Activated T-cell treated with anti-CD3 and anti-CD28 coated beads for 4 hours (primary cell): ENCODE data around the gene B3GNT3.
"Not testable (repeated sequence)": the region's sequence is repeated elsewhere in the genome, so short reads cannot be mapped to it uniquely, and the experiment has no call there.

Experiments
- DNase-seq: peaks from one replicate; pipeline ENCODE4 v3.0.0-alpha.2; 2020

Gene B3GNT3

DNA sequence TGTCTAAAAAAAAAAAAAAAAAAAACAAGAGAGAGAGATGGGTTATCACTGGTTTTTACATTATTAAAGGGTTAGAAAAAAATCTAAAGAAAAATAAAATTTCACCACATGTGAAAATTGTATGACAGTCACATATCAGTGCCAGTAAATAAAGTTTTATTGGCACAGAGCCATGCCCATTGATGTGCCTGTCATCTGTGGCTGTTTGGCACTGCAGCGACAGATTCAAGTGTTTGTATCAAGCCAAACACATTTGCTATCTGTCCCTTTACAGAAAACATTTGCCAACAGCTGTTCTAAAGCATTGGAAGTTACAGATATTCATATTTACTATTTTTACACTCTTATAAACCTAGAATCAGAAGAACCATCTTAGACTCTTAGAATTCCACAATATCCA, 27.4 kb upstream of the B3GNT3 start:
- DNase-seq = no peak

DNA sequence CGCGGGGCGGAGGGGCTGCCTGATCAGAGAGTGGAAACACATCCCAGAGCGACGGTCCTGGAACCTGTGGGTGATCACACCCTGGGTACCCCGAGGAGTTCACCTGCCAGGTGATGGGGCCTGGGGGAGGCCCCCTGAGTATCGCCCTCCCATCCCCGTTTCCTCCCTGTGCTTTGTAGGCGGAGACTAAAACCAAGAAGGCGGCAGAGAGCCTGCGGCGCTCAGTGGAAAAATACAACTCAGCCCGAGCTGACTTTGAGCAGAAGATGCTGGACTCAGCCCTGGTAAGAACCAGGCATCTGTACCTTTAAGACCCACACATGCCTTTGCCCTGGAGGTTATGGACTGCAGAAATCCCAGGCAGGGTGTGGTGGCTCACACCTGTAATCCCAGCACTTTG, 24.3 kb upstream of the B3GNT3 start:
- DNase-seq = no peak

DNA sequence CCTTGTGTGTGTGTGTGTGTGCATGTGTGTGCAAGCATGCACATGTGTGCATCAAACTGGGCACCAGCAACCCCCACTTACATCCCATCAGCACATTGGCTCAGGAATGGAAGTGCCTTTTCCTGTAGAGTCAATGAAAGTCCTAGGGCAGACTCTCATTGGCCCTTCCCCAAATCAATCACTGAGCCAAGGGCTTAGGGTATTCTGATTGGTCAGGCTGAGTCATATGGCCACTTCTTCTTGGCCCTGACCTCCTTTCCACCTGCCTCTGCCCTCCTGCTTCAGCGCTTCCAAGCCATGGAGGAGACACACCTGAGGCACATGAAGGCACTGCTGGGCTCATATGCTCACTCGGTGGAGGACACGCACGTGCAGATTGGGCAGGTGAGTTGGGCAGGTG, 22.8 kb upstream of the B3GNT3 start:
- no peak for DNase-seq

DNA sequence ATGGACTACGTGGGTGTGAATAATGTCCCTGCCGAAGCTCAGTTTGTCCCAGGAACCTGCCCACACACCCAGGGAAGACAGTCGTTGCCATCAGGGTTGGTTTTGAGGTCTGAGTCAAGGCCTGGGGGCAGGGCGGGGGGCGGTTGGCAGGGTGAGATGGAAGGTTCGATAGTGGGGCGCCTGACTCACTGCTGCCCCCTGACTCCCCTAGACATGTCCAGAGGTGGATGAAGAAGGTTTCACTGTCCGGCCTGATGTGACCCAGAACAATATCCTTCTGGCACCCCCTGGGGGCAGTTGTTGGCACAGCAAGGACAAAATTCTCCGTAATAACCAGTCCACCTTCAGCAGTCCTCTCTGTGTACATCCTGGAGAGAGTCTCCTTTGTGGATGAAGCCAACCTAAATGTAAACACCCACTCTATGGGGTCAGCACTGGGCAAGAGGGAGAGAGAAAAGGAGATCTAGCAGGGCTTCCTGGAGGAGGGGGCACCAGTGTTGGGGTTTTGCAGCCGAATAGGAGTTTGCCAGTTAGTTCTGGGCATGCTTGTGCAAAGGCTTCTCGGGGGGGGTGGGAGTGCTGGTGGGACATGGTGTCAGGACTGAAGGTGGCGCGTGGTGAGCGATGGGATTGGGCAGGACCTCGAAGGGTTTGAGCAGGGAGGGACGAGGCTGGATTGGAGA, 19.6 kb upstream of the B3GNT3 start:
- peak; percentile 33 for DNase-seq

DNA sequence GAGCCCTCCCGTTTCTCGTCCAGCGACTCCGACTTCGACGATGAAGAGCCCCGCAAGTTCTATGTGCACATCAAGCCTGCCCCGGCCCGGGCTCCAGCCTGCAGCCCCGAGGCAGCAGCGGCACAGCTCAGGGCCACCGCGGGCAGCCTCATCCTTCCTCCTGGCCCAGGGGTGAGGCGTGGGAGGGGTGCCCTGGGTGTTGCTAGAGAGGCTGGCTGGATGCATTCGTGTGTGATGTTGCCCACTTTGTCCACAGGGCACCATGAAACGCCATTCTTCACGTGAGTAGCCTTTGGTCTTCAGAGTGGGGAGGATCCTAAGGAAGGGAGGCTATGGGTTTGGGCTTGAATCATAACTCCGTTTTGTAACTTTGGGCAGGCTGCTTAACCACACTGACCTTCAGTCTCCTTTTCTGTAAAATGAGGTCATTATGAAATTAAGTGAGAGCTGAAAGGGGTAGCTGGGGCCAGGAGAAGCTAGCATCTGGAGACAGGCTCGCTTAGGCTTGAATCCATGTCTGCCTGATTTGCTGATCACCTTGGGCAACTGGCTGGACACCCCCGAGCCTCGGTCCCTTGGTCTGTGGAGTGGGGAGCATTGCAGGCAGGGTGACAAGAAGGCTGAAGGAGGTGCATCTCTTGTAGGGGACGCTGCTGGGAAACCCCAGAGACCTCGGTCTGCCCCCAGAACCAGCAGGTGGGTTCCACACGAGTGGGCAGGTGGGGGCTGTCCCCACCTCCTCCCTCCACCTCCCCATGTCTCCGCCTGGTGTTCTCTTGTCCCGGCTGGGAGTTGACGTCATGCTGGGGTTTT, 18.7 kb upstream of the B3GNT3 start:
- DNase-seq = no peak

DNA sequence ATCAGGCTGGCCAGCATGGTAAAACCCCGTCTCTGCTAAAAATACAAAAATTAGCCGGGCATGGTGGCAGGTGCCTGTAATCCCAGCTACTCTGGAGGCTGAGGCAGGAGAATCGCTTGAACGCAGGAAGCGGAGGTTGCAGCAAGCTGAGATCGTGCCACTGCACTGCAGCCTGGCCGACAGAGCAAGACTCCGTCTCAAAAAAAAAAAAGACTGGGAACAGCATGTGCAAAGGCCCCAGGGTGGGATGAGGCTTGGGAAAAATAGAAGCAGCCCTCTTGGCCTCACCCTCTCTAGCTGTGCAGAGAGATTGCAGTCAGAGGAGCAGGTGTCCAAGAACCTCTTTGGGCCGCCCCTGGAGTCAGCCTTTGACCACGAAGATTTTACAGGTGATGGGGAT, 17.1 kb upstream of the B3GNT3 start:
- DNase-seq = not testable (repeated sequence)

DNA sequence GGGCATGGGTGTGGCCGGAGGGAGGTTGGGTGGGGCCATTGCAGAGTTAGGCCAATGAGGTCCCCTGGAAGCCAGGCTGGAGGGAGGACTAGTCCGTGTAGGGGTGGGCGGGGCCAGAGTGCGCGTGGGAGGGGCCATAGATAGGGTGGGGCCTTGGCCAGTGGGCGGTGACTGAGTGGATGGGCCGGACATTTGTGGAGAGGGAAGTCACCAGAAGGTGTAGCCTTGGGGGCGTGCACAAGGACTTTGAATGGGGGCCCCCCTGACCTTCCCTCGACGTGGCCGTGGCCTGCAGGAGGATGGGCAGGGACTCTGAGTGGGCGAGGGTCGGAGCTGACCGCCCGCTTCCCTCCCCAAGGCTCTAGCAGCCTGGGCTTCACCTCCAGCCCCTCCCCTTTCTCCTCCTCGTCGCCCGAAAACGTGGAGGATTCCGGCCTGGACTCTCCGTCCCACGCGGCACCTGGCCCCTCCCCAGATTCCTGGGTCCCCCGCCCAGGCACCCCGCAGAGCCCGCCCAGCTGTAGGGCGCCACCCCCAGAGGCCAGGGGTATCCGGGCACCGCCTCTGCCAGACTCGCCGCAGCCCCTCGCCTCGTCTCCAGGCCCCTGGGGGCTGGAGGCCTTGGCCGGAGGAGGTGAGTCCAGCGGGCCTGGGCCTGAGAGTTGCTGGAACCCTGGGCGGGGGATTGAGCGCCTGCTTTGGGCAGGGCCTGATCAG, 16.5 kb upstream of the B3GNT3 start:
- no peak for DNase-seq

DNA sequence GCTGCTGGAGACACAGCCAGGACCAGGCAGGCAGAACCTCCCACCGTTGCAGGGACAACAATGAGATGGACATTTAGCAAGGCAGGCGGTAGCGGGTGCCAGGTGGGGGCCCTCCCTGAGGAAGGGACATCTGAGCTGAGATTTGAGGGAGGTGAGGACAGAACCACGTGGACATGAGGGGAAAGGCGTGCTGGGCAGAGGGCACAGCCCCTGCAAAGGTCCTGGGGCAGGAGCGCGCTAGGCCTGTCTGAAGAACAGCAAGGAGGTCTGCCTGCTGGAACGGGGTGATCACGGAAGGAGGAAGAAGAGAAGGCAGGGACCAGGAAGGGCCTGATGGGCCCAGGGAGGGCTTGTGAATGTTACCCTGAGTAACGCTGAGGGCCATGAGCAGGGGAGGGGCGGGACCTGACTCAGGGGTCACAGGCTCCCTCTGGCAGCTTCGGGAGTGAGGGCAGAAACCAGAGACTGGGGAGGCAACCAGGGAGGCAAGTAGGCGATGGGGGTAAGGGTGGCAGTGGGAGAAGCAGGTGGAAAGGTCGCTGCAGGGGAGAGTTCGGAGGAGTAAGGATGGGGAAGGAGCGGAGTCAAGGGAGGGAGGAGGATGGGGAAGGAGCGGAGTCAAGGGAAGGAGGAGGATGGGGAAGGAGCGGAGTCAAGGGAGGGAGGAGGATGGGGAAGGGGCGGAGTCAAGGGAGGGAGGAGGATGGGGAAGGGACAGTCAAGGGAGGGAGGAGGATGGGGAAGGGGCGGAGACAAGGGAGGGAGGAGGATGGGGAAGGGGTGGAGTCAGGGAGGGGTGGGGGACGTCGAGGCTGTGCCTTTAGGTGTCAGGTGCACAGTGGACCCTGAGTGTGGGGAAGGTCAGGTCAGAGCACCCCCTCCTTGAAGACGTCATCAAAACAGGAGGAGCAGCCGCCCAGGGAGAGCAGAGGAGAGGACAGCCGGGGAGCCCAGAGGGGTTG, 15.7 kb upstream of the B3GNT3 start:
- no peak for DNase-seq

DNA sequence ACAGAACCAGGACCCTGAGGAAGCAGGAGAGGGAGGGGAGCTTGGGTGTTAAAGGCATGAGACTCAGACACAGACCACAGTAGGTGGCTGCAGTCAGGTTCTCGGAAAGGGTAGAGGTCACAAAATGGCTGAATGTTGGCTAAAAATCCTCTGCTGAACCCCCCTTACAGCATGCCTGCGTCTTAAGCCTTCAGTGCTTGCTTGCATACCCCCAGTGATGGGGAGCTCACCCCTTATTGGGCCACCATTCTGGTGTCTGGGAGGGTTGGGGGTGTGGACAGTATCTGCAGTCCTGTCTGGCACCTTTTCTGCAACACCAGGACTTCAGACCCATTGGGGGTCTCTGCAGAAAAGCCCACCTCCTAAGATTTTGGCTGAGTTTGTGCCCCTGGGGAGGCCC, 14.2 kb upstream of the B3GNT3 start:
- no peak for DNase-seq

DNA sequence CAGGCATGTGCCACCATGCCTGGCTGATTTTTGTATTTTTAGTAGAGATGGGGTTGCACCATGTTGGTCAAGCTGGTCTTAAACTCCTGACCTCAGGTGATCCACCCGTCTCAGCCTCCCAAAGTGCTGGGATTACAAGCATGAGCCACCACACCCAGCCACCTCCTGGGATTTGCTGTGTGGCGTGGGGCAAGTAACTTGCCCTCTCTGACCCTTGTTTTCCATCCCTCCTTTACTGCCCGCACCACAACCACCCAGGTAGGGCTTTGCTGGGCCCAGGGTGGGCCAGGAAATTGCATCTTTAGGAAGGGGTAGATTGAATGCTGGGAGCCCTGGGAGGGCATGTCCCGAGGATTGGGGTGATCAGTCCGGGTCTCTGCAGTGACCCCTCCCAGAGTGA, 11.2 kb upstream of the B3GNT3 start:
- DNase-seq = not testable (repeated sequence)

DNA sequence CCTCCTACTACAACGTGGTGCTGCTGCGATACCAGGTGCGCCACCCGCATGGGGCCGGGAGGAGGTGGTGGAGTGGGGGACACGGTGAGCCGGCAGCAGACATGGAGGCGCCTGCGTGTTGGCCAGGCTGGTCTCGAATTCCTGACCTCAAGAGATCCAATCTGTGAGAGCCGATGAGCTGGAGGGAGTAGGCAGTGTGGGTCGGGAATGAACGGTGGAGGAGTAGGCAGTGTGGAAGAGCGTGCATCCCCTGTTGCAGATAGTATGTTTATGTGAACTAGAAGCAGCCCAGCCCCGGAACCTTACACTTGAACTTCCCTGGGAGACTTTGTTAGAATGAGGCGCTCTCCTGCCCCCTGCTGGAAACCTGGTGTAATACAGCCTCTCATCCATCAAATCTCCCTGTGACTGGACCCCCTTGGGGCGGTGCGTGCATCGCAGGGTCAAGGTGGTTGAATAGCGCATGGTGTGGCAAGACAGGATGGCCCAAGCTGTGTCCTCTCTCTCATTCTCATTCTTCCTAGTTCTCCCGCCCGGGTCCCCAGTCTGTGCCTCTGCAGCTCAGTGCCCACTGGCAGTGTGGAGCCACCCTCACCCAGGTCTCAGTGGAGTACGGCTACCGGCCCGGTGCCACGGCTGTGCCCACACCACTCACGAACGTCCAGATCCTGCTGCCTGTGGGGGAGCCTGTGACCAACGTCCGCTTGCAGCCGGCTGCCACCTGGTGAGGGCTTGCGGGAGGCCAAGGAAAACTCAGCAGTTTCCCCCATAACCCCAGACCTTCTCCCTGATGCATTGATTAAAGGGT, 10.5 kb upstream of the B3GNT3 start:
- DNase-seq = peak; percentile 68

DNA sequence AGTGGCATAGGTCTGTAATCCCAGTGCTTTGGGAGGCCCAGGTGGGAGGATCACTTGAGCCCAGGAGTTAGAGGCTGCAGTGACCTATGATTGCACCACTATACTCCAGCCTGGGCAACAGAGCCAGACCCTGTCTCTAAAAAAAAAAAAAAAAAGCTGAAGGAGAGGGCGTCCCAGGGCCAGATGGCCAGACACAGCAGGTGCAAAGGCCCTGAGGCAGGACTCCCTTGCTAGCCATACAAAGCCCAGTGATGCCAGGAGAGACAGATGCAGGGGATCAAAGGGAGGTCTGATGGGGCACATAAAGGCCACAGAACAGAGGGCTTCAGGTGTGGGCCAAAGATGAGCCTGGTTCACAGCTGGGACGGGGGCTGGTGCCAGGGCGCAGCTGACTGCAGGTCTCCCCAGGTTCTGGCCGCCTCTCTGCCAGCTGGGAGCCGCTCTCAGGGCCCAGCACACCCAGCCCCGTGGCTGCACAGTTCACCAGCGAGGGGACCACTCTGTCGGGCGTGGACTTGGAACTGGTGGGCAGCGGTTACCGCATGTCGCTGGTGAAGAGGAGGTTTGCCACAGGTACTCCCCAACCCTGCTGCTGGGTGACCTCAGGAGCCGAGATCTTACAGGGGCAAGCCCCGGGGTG, 7.5 kb upstream of the B3GNT3 start:
- no peak for DNase-seq

DNA sequence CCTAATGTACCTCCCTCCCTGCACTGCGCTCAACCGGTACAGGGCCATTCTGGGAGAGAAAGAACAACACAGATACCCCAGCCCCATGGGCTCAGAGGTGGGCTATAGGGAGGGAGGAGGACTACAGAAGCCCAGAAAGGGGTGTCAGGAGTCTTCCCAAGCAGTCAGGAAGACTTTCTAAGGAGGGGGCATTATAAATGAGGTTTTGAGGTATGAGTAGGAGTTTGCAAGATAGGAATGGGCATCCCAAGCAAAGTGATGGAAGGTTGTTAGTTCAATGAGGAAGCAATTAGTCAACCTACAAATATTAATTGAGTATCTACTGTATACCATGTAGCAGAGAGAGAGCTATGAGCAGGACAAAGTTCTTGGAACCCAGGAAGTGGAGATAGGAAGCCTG, 6.3 kb upstream of the B3GNT3 start:
- no peak for DNase-seq

DNA sequence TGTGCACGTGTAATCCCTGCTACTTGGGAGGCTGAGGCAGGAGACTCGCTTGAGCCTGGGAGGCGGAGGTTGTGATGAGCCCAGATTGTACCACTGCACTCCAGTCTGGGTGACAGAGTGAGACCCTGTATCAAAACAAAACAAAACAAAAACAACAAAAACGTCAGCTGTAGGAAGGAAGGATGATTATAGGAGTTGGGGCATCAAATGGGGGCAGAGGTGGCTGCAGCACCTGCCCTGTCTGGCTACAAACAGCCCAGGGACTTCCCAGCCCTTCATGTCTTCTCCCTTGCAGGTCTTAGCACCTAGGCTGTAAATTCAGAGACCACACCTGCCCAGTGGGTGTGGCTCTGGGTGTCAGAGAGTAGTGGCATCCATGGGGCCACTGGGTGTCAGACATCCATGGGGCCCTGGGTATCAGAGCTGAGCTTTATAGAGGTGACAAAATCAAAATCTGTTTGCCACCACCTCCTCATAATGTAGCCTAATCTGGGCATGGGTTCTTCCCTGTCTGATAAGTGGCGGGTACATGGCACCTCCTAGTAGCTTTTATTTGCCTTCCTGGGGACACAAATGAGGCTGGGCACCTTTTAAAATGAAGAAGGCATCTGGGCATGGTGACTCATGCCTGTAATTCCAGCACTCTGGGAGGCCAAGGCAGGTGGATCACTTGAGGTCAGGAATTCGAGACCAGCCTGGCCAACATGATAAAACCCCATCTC, 4.7 kb upstream of the B3GNT3 start:
- DNase-seq = no peak

DNA sequence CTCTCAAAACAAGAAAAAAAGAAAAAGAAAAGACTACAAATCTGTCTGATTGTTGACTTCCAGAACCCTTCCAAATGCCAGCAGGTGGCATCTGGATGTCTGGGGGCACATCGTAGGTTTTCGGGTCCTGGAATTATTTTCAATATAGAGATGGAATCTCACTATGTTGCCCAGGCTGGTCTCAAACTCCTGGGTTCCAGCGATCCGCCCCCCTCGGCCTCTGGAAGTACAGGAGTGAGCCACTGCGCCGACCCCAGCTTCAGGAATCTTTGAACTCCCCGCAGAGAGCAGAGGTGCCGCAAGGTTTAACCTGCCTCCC, 567 bp upstream of the B3GNT3 start:
- DNase-seq = no peak

DNA sequence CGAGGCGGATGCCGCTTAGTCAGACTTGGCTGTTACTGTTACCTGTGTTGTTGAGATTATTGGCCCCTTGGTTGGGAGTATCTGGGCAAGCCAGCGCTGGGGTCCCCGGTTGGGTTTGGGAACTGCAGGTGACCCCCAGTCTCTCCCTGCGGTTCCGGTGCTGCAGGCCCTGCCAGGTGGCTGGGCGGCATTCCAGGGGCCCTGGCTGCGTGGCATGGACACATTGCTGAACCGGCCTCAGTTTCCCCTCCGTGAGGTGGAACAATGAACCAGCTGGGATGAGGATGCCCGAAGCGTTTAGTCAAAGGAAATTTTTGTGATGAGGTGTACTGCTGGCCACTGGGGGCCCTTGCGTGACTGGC, 538 bp downstream of the B3GNT3 start:
- no peak for DNase-seq

DNA sequence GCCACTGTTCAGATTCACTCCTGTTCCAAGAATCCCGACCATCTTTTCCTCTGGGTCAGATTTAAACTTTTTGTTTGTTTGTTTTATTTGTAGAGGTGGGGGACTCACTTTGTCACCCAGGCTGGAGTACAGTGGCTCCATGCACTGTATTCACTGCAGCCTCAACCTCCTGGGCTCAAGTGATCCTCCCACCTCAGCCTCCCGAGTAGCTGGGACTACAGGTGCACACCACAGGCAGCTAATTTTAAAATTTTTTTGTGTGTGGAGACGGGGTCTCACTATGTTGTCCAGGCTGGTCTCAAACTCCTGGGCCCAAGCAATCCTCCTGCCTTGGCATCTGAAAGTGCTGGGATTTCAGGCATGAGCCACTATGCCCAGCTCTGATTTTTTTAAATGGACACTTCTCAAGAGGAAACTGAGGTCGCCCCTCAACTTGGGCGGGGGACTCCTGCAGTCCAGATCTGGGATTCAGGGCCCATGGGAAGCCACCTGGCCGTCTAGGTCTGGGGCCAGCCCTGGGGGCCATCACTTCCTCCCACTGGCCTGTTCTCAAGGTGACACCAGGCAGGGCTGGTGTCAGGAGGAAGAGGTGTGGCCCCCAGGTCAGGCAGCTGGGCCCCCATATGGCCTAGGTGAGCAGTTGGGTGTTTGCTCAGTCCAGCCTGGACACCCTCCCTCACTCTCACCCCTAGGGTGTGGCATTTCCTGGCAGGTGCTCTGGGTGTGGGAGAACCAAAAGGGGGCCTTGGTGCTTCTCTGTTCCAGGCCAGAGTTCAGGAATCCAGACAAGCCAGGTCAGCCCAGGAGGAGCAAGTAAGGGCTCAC, 1.3 kb downstream of the B3GNT3 start:
- DNase-seq = no peak

DNA sequence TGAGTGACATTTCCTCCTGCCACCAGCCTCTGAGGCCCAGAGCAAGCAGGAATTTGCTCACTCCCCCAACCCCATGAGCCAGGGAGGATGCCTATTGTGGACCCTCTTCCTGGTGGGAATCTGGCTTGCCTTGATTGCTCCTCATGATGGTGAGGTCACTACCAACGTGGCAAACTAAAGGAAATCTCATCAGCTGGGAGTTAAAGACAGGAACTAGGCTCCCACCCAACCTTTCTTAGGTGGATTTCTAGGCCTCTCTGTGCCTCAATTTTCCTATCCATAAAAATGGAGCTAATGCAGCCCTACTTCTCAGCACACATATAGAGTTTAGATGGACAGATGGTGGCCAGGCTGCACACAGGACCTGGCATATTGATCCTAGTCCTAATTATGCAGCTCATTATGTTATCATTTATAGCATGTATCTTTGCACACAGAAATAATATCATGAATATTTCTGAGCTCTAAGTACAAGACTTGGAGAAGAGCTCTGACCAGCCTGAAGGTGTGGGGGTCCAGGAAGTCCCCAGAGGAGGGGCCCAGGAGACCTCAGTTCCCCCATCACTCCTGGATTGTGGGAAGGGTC, 2.0 kb downstream of the B3GNT3 start:
- DNase-seq = no peak

DNA sequence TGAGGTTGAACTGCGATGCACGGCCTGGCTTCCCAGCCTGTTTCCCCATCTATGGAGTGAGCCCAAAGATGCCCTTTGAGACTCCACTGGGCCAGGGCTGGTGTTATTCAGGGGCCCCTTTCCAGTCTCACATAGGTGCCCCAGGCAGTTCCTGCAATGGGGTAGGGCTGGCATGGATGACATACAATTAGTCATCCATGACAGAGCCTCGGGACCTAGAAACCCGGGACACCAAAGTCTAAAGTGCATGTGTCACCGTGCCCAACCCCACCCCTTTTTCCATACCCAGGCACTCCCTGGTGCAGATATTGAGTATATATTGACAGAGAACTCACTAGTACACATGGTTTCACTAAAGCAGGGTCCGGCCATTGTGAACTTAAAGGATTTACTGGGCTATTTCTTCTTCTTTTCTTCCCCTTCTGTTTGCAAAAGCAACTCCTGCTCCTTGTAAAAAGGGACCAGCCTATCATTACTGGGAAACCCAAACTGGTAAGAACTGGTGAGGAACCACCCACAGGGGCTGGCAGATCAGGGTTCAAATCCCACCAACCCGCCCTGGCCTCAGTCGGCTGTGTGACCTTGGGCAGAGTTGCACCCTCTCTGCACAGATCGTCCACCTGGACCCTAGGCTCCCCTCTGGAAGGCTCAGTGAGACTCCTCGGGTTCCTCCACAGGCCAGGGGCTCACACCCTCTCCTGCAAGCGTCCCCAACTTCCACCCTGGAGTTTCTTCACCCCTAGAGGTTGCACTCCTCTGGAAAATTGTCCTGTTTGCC, 2.7 kb downstream of the B3GNT3 start:
- DNase-seq = peak; percentile 25
